Karpas-422 (cell line): ENCODE results near the gene NHS. TPM values are rescaled to one million over a fixed set of nuclear protein-coding genes. Genes with fewer than 3 reads are reported as not detected.
"Not testable (repeated sequence)": the region's sequence is repeated elsewhere in the genome, so short reads cannot be mapped to it uniquely, and the experiment has no call there.

Source experiments
- DNase-seq: peaks from one replicate; pipeline ENCODE4 v3.0.0-alpha.2; 2015
- H2AFZ ChIP-seq: fragments of 200-600 bp; sonication (generic); 2 replicates; pipeline ENCODE4 v1.6.1; 2014; ENCODE audit warnings: antibody characterized with exemption, low read length, mixed read lengths
- H3K27ac ChIP-seq: fragments of 200-600 bp; sonication (generic); 2 replicates; pipeline ENCODE4 v1.5.1; 2014; ENCODE audit warnings: mild to moderate bottlenecking, low read length, moderate library complexity
- H3K27me3 ChIP-seq: fragments of 200-600 bp; sonication (generic); 2 replicates; pipeline ENCODE4 v1.6.1; 2014; ENCODE audit warnings: low read length, mixed read lengths
- H3K36me3 ChIP-seq: fragments of 200-600 bp; sonication (generic); 2 replicates; pipeline ENCODE4 v1.6.1; 2014; ENCODE audit warnings: low read length, mixed read lengths; ENCODE audit not compliant: insufficient read depth
- H3K4me1 ChIP-seq: fragments of 200-600 bp; sonication (generic); 2 replicates; pipeline ENCODE4 v1.6.1; 2014; ENCODE audit warnings: mild to moderate bottlenecking, low read length, mixed read lengths
- H3K4me2 ChIP-seq: fragments of 200-600 bp; sonication (generic); 2 replicates; pipeline ENCODE4 v1.6.1; 2014; ENCODE audit warnings: low read length, low read depth, mild to moderate bottlenecking; ENCODE audit not compliant: poor library complexity, severe bottlenecking
- H3K4me3 ChIP-seq: fragments of 200-600 bp; sonication (generic); 2 replicates; pipeline ENCODE4 v1.5.1; 2014; ENCODE audit warnings: mild to moderate bottlenecking, antibody characterized with exemption, low read length, mixed read lengths
- H3K79me2 ChIP-seq: fragments of 200-600 bp; sonication (generic); 2 replicates; pipeline ENCODE4 v1.6.1; 2014; ENCODE audit warnings: mild to moderate bottlenecking, low read length, mixed read lengths
- H3K9ac ChIP-seq: fragments of 200-600 bp; sonication (generic); 2 replicates; pipeline ENCODE4 v1.6.0; 2014; ENCODE audit warnings: low read length
- H3K9me2 ChIP-seq: fragments of 200-600 bp; sonication (generic), shearing (Covaris generic); replicated peaks from 2 replicates; pipeline ENCODE4 v1.6.0; 2014; ENCODE audit warnings: mild to moderate bottlenecking, low read length, moderate library complexity; ENCODE audit not compliant: insufficient read depth
- H3K9me3 ChIP-seq: fragments of 300-700, 200-600 bp; sonication (generic); 2 replicates; pipeline ENCODE4 v1.6.1; 2014; ENCODE audit warnings: low read length, mixed read lengths
- H4K20me1 ChIP-seq: fragments of 200-600 bp; sonication (generic); 2 replicates; pipeline ENCODE4 v1.6.1; 2014; ENCODE audit warnings: mild to moderate bottlenecking, antibody characterized with exemption, low read length, low read depth; ENCODE audit not compliant: insufficient read depth
- total RNA-seq: library from RNA; depleted of rRNA; stranded (reverse); fragments of >200 nt; shearing (Covaris generic); gene quantifications from 2 replicates; pipeline ENCODE4 v1.2.3, GENCODE V29; 2014; ENCODE audit warnings: low replicate concordance

The NHS gene
- total RNA-seq, 1 experiment from 2014 or later: 0.15 TPM

GRCh38 chrX:17441965-17442364 lies 67.0 kb downstream of the NHS start:
- H3K36me3 ChIP-seq: no peaks in the 10 kb centered on the region
- no peaks in the 10 kb centered on the region for H3K9me3 ChIP-seq
- no peaks in the 10 kb centered on the region for H3K4me1 ChIP-seq
- no peaks in the 10 kb centered on the region for H4K20me1 ChIP-seq
- H3K4me3 ChIP-seq: no peak overlapping the region
- H3K79me2 ChIP-seq: no peaks in the 10 kb centered on the region
- H3K9me2 ChIP-seq: no peaks in the 10 kb centered on the region
- no peak overlapping the region for H2AFZ ChIP-seq
- no peak overlapping the region for H3K4me2 ChIP-seq
- H3K9ac ChIP-seq: no peak overlapping the region
- no peaks in the 10 kb centered on the region for H3K27me3 ChIP-seq
- no peak for DNase-seq
- no peak overlapping the region for H3K27ac ChIP-seq

- no peaks in the 10 kb centered on the region for H3K36me3 ChIP-seq
- H3K79me2 ChIP-seq: no peaks in the 10 kb centered on the region
- no peak overlapping the region for H2AFZ ChIP-seq
Observed at GRCh38 chrX:17442898-17443297, 67.9 kb downstream of the NHS start.

DNA sequence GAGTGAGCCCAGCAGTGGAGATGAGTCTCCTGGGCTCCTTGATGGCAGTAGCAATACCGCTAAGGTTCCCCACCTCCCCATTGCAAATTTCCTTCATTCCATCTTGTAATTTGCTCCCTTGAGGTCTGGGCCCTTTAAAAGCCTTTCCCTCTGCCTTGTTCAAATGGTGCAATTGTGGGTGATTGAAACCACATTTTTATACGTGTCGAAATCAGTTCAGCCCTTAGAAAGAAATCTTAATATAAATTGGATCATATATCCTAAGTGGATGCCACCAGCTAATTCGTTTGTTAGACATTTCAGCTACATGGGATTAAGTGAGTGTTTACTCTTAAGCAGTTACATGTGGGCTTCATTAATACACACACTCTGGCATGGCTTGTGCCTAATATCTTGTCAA lies 68.6 kb downstream of the NHS start:
- DNase-seq: no peak
- Histone ChIP-seq H3K4me2 (no peak overlapping the region), H3K4me1 (no peaks in the 10 kb centered on the region), H4K20me1 (no peaks in the 10 kb centered on the region), H3K9ac (no peak overlapping the region), H3K27ac (no peak overlapping the region), H3K79me2 (no peaks in the 10 kb centered on the region), H3K4me3 (no peak overlapping the region), H2AFZ (no peak overlapping the region), H3K9me2 (no peaks in the 10 kb centered on the region), H3K27me3 (no peaks in the 10 kb centered on the region), H3K36me3 (no peaks in the 10 kb centered on the region), H3K9me3 (no peaks in the 10 kb centered on the region)

More at GRCh38 chrX:17442898-17443297, 67.9 kb downstream of the NHS start:
- Histone ChIP-seq H3K4me1 (no peaks in the 10 kb centered on the region), H3K9me3 (no peaks in the 10 kb centered on the region), H3K9me2 (no peaks in the 10 kb centered on the region), H3K27ac (no peak overlapping the region), H4K20me1 (no peaks in the 10 kb centered on the region), H3K9ac (no peak overlapping the region), H3K27me3 (no peaks in the 10 kb centered on the region), H3K4me3 (no peak overlapping the region), H3K4me2 (no peak overlapping the region)
- no peak for DNase-seq

- H4K20me1 ChIP-seq: not testable (repeated sequence)
Observed at GRCh38 chrX:17446269-17446668, 71.3 kb downstream of the NHS start.

GRCh38 chrX:17448188-17448587 lies 73.2 kb downstream of the NHS start:
- Histone ChIP-seq H3K9me3 (no peaks in the 10 kb centered on the region), H3K9me2 (no peaks in the 10 kb centered on the region), H3K36me3 (no peaks in the 10 kb centered on the region), H3K4me3 (no peak overlapping the region), H3K4me2 (no peak overlapping the region), H3K4me1 (no peaks in the 10 kb centered on the region), H3K27ac (no peak overlapping the region), H2AFZ (no peak overlapping the region), H3K27me3 (no peaks in the 10 kb centered on the region), H4K20me1 (no peaks in the 10 kb centered on the region), H3K9ac (no peak overlapping the region), H3K79me2 (no peaks in the 10 kb centered on the region)
- no peak for DNase-seq

More at GRCh38 chrX:17446269-17446668, 71.3 kb downstream of the NHS start:
- not testable (repeated sequence) for H3K27ac ChIP-seq, H3K4me3 ChIP-seq, DNase-seq, H3K4me1 ChIP-seq, H2AFZ ChIP-seq, H3K9me3 ChIP-seq, H3K9ac ChIP-seq, H3K27me3 ChIP-seq, H3K79me2 ChIP-seq, H3K36me3 ChIP-seq, H3K9me2 ChIP-seq, H3K4me2 ChIP-seq

- no peak overlapping the region for H2AFZ ChIP-seq
- no peak overlapping the region for H3K4me2 ChIP-seq
- no peaks in the 10 kb centered on the region for H3K9me2 ChIP-seq
- H3K79me2 ChIP-seq: no peaks in the 10 kb centered on the region
- H3K27ac ChIP-seq: no peak overlapping the region
- H3K4me1 ChIP-seq: no peaks in the 10 kb centered on the region
- no peaks in the 10 kb centered on the region for H3K9me3 ChIP-seq
- H3K36me3 ChIP-seq: no peaks in the 10 kb centered on the region
- no peaks in the 10 kb centered on the region for H4K20me1 ChIP-seq
- H3K27me3 ChIP-seq: no peaks in the 10 kb centered on the region
- H3K4me3 ChIP-seq: no peak overlapping the region
- no peak for DNase-seq
- no peak overlapping the region for H3K9ac ChIP-seq
Observed at GRCh38 chrX:17449866-17450265, 74.9 kb downstream of the NHS start.

DNA sequence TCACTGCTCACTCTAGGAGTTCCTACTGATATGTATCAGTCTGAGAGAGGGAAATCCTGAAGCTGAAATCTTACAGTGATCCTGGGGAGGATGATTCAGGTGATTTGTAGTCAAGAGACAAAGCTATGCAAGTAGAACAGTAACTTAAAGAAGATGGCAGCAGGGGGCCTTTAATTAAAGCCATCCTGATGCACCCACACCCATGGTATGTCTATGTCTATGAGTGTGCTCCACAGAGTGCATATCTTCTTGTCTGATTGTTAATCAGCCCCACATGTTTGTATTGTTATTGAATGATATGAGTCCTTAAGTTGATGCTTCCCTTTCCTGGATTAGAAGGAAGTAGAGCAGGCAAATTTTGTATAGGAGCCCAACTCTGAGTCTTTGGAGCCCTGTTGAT lies 78.8 kb downstream of the NHS start:
- Histone ChIP-seq H3K79me2 (no peaks in the 10 kb centered on the region), H2AFZ (no peak overlapping the region), H3K9ac (no peak overlapping the region), H3K36me3 (no peaks in the 10 kb centered on the region), H4K20me1 (no peaks in the 10 kb centered on the region), H3K27me3 (no peaks in the 10 kb centered on the region), H3K4me2 (no peak overlapping the region), H3K27ac (no peak overlapping the region), H3K9me3 (no peaks in the 10 kb centered on the region), H3K9me2 (no peaks in the 10 kb centered on the region), H3K4me1 (no peaks in the 10 kb centered on the region), H3K4me3 (no peak overlapping the region)
- DNase-seq: no peak

GRCh38 chrX:17456526-17456925 lies 81.5 kb downstream of the NHS start:
- H3K4me2 ChIP-seq: no peak overlapping the region
- DNase-seq: no peak
- H2AFZ ChIP-seq: no peak overlapping the region
- H3K9me3 ChIP-seq: no peaks in the 10 kb centered on the region
- no peak overlapping the region for H3K4me3 ChIP-seq
- H3K27ac ChIP-seq: no peak overlapping the region
- H3K36me3 ChIP-seq: no peaks in the 10 kb centered on the region
- H3K79me2 ChIP-seq: no peaks in the 10 kb centered on the region
- no peaks in the 10 kb centered on the region for H3K27me3 ChIP-seq
- no peaks in the 10 kb centered on the region for H4K20me1 ChIP-seq
- no peak overlapping the region for H3K9ac ChIP-seq
- no peaks in the 10 kb centered on the region for H3K9me2 ChIP-seq
- H3K4me1 ChIP-seq: no peaks in the 10 kb centered on the region

DNA sequence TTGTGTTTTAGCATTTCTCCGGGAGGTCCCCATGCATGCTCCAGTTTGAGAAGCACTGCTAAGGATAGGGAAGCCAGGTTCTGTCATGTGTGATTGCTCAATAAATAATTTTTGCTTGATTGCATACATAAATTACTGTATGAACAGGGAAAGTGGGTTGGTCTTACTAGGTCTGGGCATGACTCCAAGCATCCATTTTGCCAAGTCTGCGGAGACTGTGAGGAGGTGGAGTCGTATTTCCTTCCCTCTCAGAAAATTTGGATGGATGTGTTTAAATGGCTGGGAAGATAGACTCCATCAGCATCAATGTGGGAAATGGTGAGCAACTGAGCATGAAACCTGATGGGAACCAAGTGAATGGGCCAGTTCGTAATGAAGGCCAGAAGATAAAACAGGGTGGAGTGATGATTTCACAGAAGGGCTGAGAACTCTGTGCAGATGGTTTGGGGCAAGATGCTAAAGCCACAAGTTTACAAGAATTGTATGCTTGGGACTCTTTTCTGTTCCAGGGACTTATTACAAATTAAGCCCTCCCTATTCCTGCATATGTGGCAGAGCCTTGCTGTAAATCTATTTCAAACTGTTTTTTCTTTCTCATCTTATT lies 84.1 kb downstream of the NHS start:
- no peaks in the 10 kb centered on the region for H4K20me1 ChIP-seq
- H3K27me3 ChIP-seq: no peaks in the 10 kb centered on the region
- H3K9me2 ChIP-seq: no peaks in the 10 kb centered on the region
- no peaks in the 10 kb centered on the region for H3K9me3 ChIP-seq
- no peaks in the 10 kb centered on the region for H3K4me1 ChIP-seq
- no peak overlapping the region for H2AFZ ChIP-seq
- H3K36me3 ChIP-seq: no peaks in the 10 kb centered on the region
- H3K4me3 ChIP-seq: no peak overlapping the region
- DNase-seq: no peak
- H3K27ac ChIP-seq: no peak overlapping the region
- no peak overlapping the region for H3K4me2 ChIP-seq
- H3K9ac ChIP-seq: no peak overlapping the region
- no peaks in the 10 kb centered on the region for H3K79me2 ChIP-seq
